ENCODE results near the gene VAPB. TPM values are rescaled to one million over a fixed set of nuclear protein-coding genes. Genes with fewer than 3 reads are reported as not detected.

Gene VAPB
- total and polyA plus RNA-seq, 7 donors = 23.4 to 47.6 (median 36.9) TPM

DNA sequence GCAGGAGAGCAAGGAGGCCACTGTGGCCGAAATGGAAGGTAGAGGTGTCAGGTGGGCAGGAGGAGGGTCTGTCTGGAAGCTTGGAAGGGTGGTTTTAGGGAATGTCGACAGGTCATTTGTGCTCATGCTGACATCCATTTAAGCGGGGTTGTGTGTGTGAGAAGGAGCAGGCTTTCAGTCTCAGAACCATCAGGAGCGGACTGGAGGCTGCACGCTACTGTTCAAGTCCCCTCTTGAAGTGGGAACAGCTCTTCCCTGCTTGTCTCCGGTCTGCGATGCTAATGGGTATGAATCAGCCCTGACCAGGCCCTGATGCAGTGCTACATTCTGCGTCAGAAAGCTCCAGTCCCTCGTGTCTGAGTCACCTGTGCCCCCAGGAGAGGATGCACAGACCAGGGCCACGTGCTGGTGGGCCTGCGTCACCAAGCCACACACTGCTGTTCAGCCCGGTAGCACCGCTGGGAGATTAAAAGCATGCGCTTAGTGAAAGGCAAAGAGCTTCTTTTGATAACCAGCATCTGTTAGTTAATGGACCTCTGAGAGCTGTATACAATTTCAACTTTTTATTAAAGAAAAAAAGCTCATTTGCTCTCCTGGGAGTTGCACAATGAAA is 68.2 kb downstream of the VAPB start:
- no peak overlapping the region for H3K27ac ChIP-seq
- no peaks in the 10 kb centered on the region for H3K9me3 ChIP-seq
- WGBS, 2 donors = 93 to 95% methylated on average over 14 of the region's 14 CpGs
- TF ChIP-seq EP300 (IDR thresholded peaks at IDR 0.05) (no peak), POLR2A (IDR thresholded peaks at IDR 0.05) (no peak), POLR2AphosphoS5 (IDR thresholded peaks at IDR 0.05) (no peak)
- TF ChIP-seq, protein P1, sequence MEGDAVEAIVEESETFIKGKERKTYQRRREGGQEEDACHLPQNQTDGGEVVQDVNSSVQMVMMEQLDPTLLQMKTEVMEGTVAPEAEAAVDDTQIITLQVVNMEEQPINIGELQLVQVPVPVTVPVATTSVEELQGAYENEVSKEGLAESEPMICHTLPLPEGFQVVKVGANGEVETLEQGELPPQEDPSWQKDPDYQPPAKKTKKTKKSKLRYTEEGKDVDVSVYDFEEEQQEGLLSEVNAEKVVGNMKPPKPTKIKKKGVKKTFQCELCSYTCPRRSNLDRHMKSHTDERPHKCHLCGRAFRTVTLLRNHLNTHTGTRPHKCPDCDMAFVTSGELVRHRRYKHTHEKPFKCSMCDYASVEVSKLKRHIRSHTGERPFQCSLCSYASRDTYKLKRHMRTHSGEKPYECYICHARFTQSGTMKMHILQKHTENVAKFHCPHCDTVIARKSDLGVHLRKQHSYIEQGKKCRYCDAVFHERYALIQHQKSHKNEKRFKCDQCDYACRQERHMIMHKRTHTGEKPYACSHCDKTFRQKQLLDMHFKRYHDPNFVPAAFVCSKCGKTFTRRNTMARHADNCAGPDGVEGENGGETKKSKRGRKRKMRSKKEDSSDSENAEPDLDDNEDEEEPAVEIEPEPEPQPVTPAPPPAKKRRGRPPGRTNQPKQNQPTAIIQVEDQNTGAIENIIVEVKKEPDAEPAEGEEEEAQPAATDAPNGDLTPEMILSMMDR (IDR thresholded peaks at IDR 0.05) = no peak
- H3K27me3 ChIP-seq = no peaks in the 10 kb centered on the region
- H3K4me1 ChIP-seq = peaks cover 0 to 8% (median 0%) of the 10 kb centered on the region in 4 donors
- no peak overlapping the region for H3K4me3 ChIP-seq
- intact Hi-C loops (cut with DNase I) = no loop called here
- H3K36me3 ChIP-seq = no peaks in the 10 kb centered on the region
- no peak for DNase-seq

DNA sequence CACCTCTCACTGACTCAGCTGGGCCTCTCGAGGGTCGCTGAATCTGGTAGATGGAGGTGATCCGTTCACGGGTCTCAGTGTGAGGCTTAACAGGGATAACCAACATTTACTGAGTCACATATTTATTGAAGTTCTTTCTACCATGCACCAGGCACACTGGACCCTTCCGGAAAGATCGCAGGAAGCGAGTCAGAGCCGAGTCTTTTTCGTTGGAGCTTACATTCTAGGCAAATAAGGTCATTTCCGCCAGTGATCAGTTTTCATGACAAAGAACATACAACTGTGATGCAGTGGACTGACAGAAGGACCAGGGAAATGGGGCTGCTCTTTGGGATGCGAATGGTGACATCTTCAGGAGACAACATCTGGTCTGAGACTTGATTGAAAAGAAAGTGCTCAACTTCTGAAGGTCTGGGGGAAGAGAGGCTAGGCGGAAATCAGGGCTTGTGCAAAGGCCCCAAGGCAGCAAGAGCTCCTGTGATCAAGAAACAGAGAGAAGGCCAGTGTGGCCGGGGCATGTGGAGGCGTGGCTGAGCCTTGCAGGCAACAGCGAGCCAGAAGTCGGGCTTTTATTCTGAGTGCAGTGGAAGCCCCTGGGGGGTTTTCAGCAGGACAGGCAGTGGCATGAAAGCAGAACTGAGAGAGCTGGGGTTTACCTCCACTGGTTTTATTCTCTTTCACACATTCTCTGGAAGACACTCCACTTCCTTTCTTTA is 69.5 kb downstream of the VAPB start:
- 86 to 91% methylated on average over 16 of the region's 16 CpGs for WGBS, 2 donors
- Histone ChIP-seq H3K9me3 (no peaks in the 10 kb centered on the region), H3K4me3 (no peak overlapping the region), H3K36me3 (no peaks in the 10 kb centered on the region), H3K27ac (no peak overlapping the region), H3K4me1 (no peaks in the 10 kb centered on the region), H3K27me3 (no peaks in the 10 kb centered on the region)
- TF ChIP-seq EP300 (IDR thresholded peaks at IDR 0.05) (no peak), POLR2AphosphoS5 (IDR thresholded peaks at IDR 0.05) (no peak), POLR2A (IDR thresholded peaks at IDR 0.05) (no peak)
- TF ChIP-seq, protein P1 (IDR thresholded peaks at IDR 0.05) = no peak
- no peak for DNase-seq
- intact Hi-C loops (cut with DNase I) = no loop called here

DNA sequence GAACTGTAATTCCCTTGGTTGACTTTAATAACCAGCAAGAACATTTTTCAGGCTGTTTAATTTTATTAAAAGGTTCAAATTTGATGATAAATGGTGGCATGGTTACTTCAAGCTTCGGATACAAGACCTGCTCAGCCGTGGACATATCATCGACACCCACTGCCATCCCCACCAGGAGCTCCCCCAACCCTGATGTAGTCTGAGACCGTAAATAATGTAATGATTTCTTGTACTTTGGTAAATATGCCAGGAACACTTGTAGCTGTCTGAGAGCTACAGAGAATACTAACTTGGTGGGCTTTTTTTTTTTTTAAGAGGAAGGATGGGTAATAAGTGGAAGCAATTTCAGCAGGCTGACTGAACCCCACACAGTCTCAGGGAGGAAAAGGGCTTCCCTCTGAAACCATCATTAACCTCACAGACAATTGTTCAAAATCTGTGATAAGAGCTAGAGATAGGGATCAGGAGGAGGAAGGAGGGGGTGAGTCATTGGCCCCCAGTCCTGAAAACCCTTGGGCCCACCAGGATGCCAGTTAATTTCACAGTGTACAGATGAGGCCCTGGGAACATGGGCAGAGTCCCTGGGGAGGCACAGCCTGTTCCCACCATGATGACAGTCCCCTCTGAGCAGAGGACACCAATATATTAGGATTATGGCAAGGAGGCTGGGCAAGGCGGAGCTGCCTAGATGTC is 70.2 kb downstream of the VAPB start:
- TF ChIP-seq POLR2A (IDR thresholded peaks at IDR 0.05) = no peak
- no peak for TF ChIP-seq EP300 (IDR thresholded peaks at IDR 0.05)
- no peak for TF ChIP-seq POLR2AphosphoS5 (IDR thresholded peaks at IDR 0.05)
- TF ChIP-seq, protein P1 (IDR thresholded peaks at IDR 0.05) = no peak
- Histone ChIP-seq H3K9me3 (no peaks in the 10 kb centered on the region), H3K27me3 (no peaks in the 10 kb centered on the region), H3K27ac (no peak overlapping the region), H3K36me3 (no peaks in the 10 kb centered on the region), H3K4me3 (no peak overlapping the region), H3K4me1 (no peaks in the 10 kb centered on the region)
- WGBS, 2 donors = 90 to 93% methylated on average over 5 of the region's 5 CpGs
- intact Hi-C loops (cut with DNase I) = no loop called here
- no peak for DNase-seq

DNA sequence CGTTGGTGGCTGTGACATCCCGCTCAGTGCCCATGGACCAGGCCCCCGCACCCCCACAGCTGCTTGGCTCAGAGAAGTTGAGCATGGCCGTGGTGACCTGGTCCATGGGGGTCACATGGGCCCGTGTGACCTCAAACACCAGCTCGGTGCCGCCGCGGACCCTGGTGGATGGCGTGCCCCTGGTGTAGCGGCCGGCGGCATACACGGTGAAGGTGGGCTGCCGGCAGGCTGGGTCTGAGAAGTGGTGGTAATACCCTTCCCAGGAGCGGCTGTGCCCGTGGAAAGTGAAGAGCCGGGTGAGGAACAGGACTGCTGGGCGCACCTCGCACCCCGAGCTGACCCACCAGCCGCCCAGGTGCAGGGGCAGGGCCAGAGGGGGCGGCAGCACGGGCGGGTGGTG is 72.1 kb downstream of the VAPB start:
- WGBS, 2 donors = 96 to 97% methylated on average over 25 of the region's 25 CpGs

More for the DNA sequence above, 72.1 kb downstream of the VAPB start:
- H3K27ac ChIP-seq = no peak overlapping the region
- no peaks in the 10 kb centered on the region for H3K36me3 ChIP-seq
- no peak overlapping the region for H3K4me3 ChIP-seq
- DNase-seq = no peak
- no peaks in the 10 kb centered on the region for H3K9me3 ChIP-seq
- TF ChIP-seq, protein P1 (IDR thresholded peaks at IDR 0.05) = no peak
- H3K27me3 ChIP-seq = no peaks in the 10 kb centered on the region
- intact Hi-C loops (cut with DNase I) = no loop called here
- H3K4me1 ChIP-seq = no peaks in the 10 kb centered on the region
